GM10248 (cell line): ENCODE results near the gene PANK2.

Experiments
- CTCF ChIA-PET: fragments of 300-600 bp; sonication (Branson Sonifier 250); formaldehyde crosslinking; extraction: SDS; loops from one replicate; lab custom pipeline; 2021; ENCODE audit warnings: antibody characterized with exemption; lab: Yijun Ruan, JAX
- POLR2A ChIA-PET: fragments of 350-650 bp; sonication (Branson Sonifier 250); formaldehyde crosslinking; extraction: SDS; loops from one replicate; lab custom pipeline; 2020; ENCODE audit warnings: antibody characterized with exemption; lab: Yijun Ruan, JAX
- DNase-seq: peaks from one replicate; pipeline ENCODE4 v3.0.0; 2012; ENCODE audit errors: extremely low spot score
- TF ChIP-seq, protein P1 (sequence below): IDR thresholded peaks from 2 replicates; pipeline ENCODE4 v1.5.1; 2012; ENCODE audit warnings: mild to moderate bottlenecking, low read depth; ENCODE audit errors: extremely low read depth, missing control alignments, control extremely low read depth

The PANK2 gene

DNA sequence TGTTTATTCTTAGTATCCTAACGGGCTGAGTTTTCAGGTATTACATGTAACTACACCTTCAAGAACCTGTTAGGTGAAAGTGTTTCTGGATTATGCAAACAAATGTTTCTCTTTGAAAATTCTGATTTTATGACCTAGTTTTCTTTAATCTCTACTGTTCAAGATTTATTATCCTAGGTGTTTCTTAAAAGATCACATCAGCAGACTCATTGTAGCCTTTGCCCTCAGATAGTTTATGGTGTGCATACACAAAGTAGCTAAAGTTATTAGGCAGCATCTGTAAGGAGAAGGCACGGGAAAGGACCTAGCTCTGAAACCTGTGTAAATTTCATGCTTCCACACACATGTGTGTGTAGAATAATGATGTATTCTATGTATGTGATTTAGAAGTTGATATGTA is 21.7 kb downstream of the PANK2 start:
- ChIA-PET POLR2A (interaction anchor here (1.6 kb wide), 1 partner anchor 17 kb away, joined by 3 read pairs; no protein-coding TSS in a partner anchor), CTCF (interaction anchor here (1.1 kb wide), 1 partner anchor 11 kb away, joined by 3 read pairs; no protein-coding TSS in a partner anchor)
- DNase-seq = no peak
- TF ChIP-seq, protein P1, sequence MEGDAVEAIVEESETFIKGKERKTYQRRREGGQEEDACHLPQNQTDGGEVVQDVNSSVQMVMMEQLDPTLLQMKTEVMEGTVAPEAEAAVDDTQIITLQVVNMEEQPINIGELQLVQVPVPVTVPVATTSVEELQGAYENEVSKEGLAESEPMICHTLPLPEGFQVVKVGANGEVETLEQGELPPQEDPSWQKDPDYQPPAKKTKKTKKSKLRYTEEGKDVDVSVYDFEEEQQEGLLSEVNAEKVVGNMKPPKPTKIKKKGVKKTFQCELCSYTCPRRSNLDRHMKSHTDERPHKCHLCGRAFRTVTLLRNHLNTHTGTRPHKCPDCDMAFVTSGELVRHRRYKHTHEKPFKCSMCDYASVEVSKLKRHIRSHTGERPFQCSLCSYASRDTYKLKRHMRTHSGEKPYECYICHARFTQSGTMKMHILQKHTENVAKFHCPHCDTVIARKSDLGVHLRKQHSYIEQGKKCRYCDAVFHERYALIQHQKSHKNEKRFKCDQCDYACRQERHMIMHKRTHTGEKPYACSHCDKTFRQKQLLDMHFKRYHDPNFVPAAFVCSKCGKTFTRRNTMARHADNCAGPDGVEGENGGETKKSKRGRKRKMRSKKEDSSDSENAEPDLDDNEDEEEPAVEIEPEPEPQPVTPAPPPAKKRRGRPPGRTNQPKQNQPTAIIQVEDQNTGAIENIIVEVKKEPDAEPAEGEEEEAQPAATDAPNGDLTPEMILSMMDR = no peak

DNA sequence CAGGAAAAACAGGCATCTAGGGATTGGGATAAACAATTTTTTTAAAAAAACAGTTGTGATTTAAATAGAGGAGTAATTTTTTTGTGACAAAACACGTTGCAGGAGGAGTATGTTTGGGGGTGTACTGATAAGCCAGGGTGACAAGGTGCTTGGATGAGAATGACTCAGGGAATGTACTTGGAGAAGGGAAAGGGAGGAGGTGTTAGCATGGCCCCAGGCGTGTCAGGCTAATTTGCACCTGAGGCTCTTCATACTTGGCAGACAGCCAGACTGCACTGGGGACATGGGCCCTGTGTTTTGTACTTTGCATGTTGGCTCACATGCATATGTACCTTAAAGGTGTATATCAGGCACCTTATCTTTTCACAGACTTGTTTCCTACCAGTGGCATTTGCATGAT is 22.8 kb downstream of the PANK2 start:
- ChIA-PET POLR2A (interaction anchor here (1.6 kb wide), 1 partner anchor 18 kb away, joined by 3 read pairs; no protein-coding TSS in a partner anchor), CTCF (no interaction called here)
- DNase-seq = no peak
- TF ChIP-seq, protein P1 = no peak

DNA sequence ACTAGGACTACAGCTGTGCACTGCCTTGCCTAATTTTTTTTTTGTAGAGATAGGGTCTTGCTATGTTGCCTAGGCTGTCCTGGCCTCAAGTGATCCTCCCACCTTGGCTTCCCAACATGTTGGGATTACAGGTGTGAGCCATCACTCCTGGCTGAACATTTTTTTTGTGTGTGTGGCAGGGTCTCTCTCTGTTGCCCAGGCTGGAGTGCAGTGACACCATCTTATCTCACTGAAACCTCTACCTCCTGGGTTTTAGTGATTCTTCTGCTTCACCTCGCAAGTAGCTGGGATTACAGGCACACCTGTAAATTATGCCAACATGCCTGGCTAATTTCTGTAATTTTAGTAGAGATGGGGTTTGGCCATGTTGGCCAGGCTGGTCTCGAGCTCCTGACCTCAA is 25.3 kb downstream of the PANK2 start:
- DNase-seq = no peak
- CTCF ChIA-PET = no interaction called here
- POLR2A ChIA-PET = no interaction called here
- TF ChIP-seq, protein P1 = no peak

DNA sequence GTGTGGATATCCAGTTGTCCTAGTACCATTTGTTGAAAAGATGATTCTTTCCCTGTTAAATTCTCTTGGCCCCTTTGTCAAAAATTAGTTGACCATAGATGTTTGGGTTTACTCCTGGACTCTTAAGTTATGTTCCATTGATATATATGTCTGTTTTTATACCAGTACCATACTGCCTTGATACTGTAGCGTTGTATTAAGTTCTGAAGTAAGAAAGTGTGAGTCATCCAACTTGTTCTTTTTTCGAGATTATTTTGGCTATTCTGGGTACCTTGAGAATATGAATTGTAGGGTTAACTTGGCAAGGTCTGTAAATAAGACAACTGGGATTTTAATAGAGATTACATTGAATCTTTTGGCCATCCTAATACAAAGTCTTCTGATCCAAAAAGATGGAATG is 26.5 kb downstream of the PANK2 start:
- TF ChIP-seq, protein P1 = no peak
- CTCF ChIA-PET = interaction anchor here (1.0 kb wide), 1 partner anchor 15 kb away, joined by 4 read pairs; no protein-coding TSS in a partner anchor
- DNase-seq = no peak
- POLR2A ChIA-PET = no interaction called here

DNA sequence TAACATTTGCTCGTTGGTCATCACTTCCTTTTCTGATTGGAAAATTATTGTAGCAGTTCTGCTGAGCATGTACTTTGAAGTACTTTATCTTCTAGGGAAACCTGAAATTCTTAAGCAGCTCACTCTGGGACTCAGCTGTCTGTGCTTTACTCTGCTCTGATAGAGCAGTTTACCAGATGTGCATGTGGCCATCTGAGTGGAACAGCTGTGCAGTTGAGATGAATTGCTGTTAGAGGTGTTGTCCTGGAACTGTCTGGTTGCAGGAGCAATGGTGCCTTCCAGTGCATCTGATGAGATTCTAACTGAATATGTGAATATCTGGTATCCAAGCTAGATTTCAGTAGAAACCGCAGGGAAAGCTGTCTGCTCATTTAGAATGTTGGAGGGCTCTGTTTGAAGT is 27.2 kb downstream of the PANK2 start:
- DNase-seq = no peak
- TF ChIP-seq, protein P1 = no peak
- ChIA-PET CTCF (interaction anchor here (2.6 kb wide), 1 partner anchor 14 kb away, joined by 10 read pairs; no protein-coding TSS in a partner anchor), POLR2A (no interaction called here)

DNA sequence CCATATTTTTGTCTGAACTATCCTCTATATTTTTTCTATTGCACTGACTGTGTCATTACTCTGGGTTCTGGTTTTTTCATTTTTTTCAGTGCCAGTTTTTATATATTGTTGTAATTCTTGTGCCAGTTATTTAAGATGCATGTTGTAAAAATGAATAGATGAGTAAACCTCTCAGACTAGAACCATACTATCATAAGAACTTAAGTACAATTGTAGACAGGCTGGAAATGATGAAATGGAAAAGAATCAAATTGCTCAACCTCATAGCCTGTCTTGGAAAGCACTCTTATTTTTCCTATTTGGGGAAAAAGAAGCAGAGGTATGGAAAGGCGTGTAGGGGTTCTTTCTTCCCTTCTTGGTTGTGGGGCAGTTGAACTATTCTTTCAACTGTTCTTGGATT is 30.2 kb downstream of the PANK2 start:
- ChIA-PET CTCF (interaction anchor here (1.0 kb wide), 1 partner anchor 153 kb away, joined by 3 read pairs; no protein-coding TSS in a partner anchor), POLR2A (no interaction called here)
- DNase-seq = no peak
- TF ChIP-seq, protein P1 = no peak
